HG02852 (cell line): Measurements from ENCODE around the gene RAB30.
A peak's percentile ranks its signal among the peaks of the same experiment; 100 is the strongest.
"Not testable (repeated sequence)": the region's sequence is repeated elsewhere in the genome, so short reads cannot be mapped to it uniquely, and the experiment has no call there.

Experiments
- ATAC-seq: cut with Tn5 transposase; IDR thresholded peaks from one replicate; pipeline ENCODE4 v1.9.1; 2021; ENCODE audit warnings: mild to moderate bottlenecking, moderate library complexity; ENCODE audit not compliant: unreplicated experiment

Gene RAB30

GRCh38 chr11:82988936-82989627 lies 82.6 kb downstream of the RAB30 start:
- no peak for ATAC-seq

DNA sequence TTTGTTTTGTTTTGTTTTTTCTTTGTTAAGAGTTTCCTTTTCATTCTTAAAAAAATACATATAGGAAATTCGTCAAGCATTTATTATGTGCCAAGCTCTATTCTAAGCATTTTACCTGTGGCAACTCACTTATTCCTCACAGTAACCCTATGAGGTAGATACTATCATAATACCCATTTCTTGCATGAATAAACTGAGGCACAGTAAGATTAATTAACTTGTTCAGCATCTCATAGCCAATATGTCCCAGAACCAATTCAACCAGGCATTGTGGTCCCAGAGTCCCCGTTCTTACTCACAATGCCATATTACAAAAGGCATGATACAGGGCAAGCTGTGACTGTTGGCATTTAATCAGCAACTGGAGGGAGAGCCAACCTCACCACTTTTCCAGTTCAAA lies 83.7 kb downstream of the RAB30 start:
- ATAC-seq, result no peak

GRCh38 chr11:82986446-82986845 lies 85.3 kb downstream of the RAB30 start:
- ATAC-seq, result no peak

DNA sequence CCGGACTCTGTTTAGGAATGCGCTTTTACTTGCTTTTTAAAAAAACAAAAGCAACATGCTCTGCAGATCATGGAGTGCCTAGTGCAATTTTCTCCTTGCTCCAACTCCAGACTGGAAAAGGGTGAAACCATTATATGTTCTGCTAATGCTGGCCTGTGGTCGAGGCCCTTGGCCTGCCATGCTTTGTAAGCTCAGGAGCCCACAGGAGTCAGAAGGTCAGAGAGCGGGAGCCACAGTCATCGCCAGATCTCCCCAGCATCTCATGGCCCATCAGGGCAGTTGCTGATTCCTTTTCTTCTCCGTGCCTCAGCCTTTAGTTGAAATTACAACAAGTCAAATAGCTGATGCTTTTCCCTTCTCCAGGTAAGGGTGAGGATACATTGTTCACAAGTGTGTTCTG lies 89.8 kb downstream of the RAB30 start:
- ATAC-seq, result no peak

- no peak for ATAC-seq
Observed at GRCh38 chr11:82980947-82981346, 90.8 kb downstream of the RAB30 start.

- no peak for ATAC-seq
Observed at GRCh38 chr11:82980292-82980691, 91.4 kb downstream of the RAB30 start.

DNA sequence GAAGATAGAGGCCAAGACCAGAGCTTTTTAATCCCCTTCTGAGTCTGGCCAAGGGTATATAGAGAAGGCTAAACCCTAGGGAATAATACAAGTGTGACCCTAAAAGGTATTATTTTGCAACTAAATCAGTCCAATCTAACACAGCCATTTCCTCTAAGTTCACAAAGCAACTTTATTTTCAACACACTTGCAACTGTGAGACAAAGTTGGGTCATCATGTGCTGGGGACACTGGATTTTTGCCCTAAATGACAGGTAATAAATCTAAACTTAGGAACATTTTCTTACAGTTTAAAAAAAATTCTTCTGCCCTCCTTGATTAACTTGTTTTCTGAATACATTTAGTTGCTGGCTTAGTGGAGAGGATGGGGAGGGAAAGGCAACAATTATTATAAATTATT lies 91.9 kb downstream of the RAB30 start:
- no peak for ATAC-seq

GRCh38 chr11:82978422-82979099 lies 93.1 kb downstream of the RAB30 start:
- ATAC-seq, result peak; percentile 61

GRCh38 chr11:82976786-82977185 lies 94.9 kb downstream of the RAB30 start:
- ATAC-seq, result no peak

DNA sequence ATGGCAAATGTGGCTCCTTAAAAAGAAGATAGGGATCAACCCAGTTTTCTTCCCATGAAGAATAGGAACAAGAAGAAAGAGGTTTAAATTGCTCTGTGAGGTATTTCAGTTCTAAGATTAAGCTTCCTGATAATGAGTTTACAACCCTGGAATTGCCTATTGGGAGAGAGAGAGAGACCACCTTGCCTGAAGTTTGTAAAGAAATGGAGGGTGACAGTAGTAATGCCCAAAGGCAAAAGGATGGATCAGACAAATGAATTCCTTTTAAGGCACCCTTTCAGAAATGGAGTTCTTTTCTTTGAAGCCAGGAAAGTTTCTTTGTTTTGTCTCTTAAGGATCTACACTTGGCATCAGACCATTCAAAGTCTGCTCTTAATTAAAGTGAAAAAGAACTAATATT lies 95.8 kb downstream of the RAB30 start:
- no peak for ATAC-seq

DNA sequence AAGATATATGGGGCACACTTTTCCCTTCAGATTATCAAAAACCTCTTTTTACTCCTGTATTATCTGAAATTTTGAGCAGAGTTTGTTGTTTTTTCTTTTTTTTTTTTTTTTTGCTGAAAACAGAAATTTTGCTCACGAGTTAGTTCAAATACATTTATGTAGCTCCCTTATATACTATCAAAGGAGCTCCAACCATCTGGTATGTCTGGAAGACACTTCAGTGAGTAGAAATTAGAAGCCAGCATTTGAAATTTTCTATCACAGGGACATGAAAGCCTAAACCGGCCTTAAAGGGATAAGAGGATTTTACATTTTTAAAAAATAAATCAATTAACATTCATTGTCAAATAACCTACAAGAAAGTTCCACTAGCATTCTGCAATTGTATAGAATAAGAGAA lies 96.8 kb downstream of the RAB30 start:
- no peak for ATAC-seq

- no peak for ATAC-seq
Observed at GRCh38 chr11:82974135-82974534, 97.6 kb downstream of the RAB30 start.

- no peak for ATAC-seq
Observed at GRCh38 chr11:82972103-82972502, 99.6 kb downstream of the RAB30 start.

- ATAC-seq, result peak; percentile 31
Observed at GRCh38 chr11:82971519-82971946, 100.2 kb downstream of the RAB30 start.

GRCh38 chr11:82970507-82971083 lies 101.1 kb downstream of the RAB30 start:
- not testable (repeated sequence) for ATAC-seq

- ATAC-seq, result peak; percentile 97
Observed at GRCh38 chr11:82969811-82970210, 101.9 kb downstream of the RAB30 start.

DNA sequence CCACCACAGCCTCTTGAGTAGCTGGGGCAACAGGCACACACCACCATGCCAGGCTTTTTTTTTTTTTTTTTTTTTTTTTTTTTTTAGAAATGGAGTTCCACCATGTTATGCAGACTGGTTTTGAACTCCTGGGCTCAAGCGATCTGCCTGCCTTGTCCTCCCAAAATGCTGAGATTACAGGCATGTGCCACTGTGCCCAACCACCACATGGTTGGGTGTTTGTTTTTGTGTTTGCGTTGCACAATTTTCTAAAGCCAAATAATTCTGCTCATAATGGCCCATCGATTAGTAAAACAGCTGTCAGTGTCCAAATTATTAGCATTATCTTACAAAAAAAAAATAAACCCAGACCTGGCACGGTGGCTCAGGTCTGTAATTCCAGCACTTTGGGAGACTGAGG lies 104.3 kb downstream of the RAB30 start:
- no peak for ATAC-seq

GRCh38 chr11:82962021-82962420 lies 109.7 kb downstream of the RAB30 start:
- not testable (repeated sequence) for ATAC-seq

DNA sequence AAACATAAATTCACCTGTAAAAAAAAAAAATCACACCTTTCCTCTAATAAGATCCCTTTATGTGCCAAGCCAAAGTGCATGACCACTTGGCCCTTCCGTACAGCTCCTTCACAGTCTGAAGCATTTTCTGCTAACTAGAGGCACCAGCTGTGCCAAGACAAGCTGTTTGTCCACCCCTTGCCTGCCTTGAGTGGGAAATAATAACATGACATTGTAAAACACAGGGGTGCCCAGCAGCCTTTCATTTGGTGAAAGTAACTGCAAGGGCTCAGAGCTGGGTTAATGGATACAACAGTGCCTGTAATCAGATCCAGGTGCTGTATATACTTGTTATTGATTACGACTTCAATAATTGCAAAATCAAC lies 110.9 kb downstream of the RAB30 start:
- ATAC-seq, result no peak

- peak; percentile 94 for ATAC-seq
Observed at GRCh38 chr11:82959987-82960778, 111.5 kb downstream of the RAB30 start.

DNA sequence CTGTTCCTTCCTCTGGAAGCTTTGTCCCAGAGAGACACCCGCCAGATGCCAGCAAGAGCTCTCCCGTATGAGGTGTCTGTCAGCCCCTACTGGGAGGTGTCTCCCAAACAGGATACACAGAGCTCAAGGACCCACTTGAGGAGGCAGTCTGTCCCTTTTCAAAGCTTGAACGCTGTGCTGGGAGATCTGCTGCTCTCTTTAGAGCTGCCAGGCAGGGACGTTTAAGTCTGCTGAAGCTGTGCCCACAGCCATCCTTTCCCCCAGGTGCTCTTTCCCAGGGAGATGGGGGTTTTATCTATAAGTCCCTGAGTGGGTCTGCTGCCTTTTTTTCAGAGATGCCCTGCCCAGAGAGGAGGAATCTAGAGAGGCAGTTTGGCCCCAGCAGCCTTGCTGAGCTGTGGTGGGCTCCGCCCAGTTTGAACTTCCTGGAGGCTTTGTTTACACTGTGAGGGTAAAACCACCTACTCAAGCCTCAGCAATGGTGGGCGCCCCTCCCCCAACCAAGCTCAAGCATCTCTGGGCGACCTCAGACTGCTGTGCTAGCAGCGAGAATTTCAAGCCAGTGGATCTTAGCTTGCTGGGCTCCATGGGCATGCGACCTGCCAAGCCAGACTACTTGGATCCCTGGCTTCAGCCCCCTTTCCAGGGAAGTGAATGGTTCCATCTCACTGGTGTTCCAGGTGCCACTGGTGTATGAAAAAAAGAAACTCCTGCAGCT lies 115.8 kb downstream of the RAB30 start:
- ATAC-seq, result not testable (repeated sequence)
